Measurements from ENCODE around the gene USP36. TPM values are rescaled to one million over a fixed set of nuclear protein-coding genes. Genes with fewer than 3 reads are reported as not detected.
A peak's percentile ranks its signal among the peaks of the same experiment; 100 is the strongest.

Gene USP36
- total and polyA plus RNA-seq, 4 donors = 22.2 to 61.5 (median 44.9) TPM

GRCh38 chr17:78839762-78840529 is 668 bp downstream of the USP36 start:
- ATAC-seq (ENCODE audit: insufficient read depth, low FRiP score) (peak; percentile 10), DNase-seq (peak; percentile 23 to 49 (median 29))
- H3K4me1 ChIP-seq (ENCODE audit: control insufficient read depth in 5 of 5, insufficient read depth in 5 of 5, low read length in 5 of 5) = peaks cover 0 to 22% (median 12%) of the 10 kb centered on the region in 5 donors
- H3K36me3 ChIP-seq (ENCODE audit: control insufficient read depth in 4 of 4, insufficient read depth in 4 of 4, low read length in 4 of 4) = peaks cover 16 to 26% (median 22%) of the 10 kb centered on the region in 4 donors
- H3K9me3 ChIP-seq (ENCODE audit: control insufficient read depth in 4 of 4, insufficient read depth in 3 of 4, low read length in 3 of 4) = no peaks in the 10 kb centered on the region
- peak overlapping the region; percentile 81 for H3K4me3 ChIP-seq
- H3K9ac ChIP-seq (ENCODE audit: insufficient read depth in 1 of 2, low read length in 2 of 2) = peak overlapping the region; percentile 78 to 95
- no peaks in the 10 kb centered on the region for H3K27me3 ChIP-seq (ENCODE audit: control insufficient read depth in 3 of 3, insufficient read depth in 3 of 3, low read length in 2 of 3)
- WGBS, 2 donors = 0 to 1% methylated on average over 55 to 73 of the region's 73 CpGs
- TF ChIP-seq CTCF (IDR thresholded peaks at IDR 0.05; ENCODE audit: control extremely low read depth, extremely low read depth) = no peak
- peak overlapping the region; percentile 86 to 97 for H3K27ac ChIP-seq (ENCODE audit: low read depth in 1 of 2, low read length in 1 of 2)

- ATAC-seq (ENCODE audit: insufficient read depth, low FRiP score) (no peak), DNase-seq (no peak)
- no peaks in the 10 kb centered on the region for H3K9me3 ChIP-seq (ENCODE audit: control insufficient read depth in 4 of 4, insufficient read depth in 3 of 4, low read length in 3 of 4)
- H3K9ac ChIP-seq (ENCODE audit: insufficient read depth in 1 of 2, low read length in 2 of 2) = peak overlapping the region; percentile 78 to 95
- WGBS, 2 donors = 17 to 26% methylated on average over 11 of the region's 11 CpGs
- no peaks in the 10 kb centered on the region for H3K27me3 ChIP-seq (ENCODE audit: control insufficient read depth in 3 of 3, insufficient read depth in 3 of 3, low read length in 2 of 3)
- H3K36me3 ChIP-seq (ENCODE audit: control insufficient read depth in 4 of 4, insufficient read depth in 4 of 4, low read length in 4 of 4) = peaks cover 19 to 30% (median 24%) of the 10 kb centered on the region in 4 donors
- H3K4me1 ChIP-seq (ENCODE audit: control insufficient read depth in 5 of 5, insufficient read depth in 5 of 5, low read length in 5 of 5) = peaks cover 0 to 22% (median 12%) of the 10 kb centered on the region in 5 donors
- no peak for TF ChIP-seq CTCF (IDR thresholded peaks at IDR 0.05; ENCODE audit: control extremely low read depth, extremely low read depth)
- peak overlapping the region; percentile 81 for H3K4me3 ChIP-seq
- peak overlapping the region; percentile 86 to 97 for H3K27ac ChIP-seq (ENCODE audit: low read depth in 1 of 2, low read length in 1 of 2)
These were observed 1.3 kb downstream of the USP36 start for GRCh38 chr17:78839235-78839761.

GRCh38 chr17:78838574-78839005 is 2.0 kb downstream of the USP36 start:
- no peak for TF ChIP-seq CTCF (IDR thresholded peaks at IDR 0.05; ENCODE audit: control extremely low read depth, extremely low read depth)
- 81 to 93% methylated on average over 22 of the region's 22 CpGs for WGBS, 2 donors
- Histone ChIP-seq H3K36me3 (ENCODE audit: control insufficient read depth in 4 of 4, insufficient read depth in 4 of 4, low read length in 4 of 4) (peaks cover 19 to 34% (median 25%) of the 10 kb centered on the region in 4 donors), H3K9ac (ENCODE audit: insufficient read depth in 1 of 2, low read length in 2 of 2) (peak overlapping the region in 1 of 2 donors; percentile 95), H3K4me1 (ENCODE audit: control insufficient read depth in 5 of 5, insufficient read depth in 5 of 5, low read length in 5 of 5) (peaks cover 0 to 22% (median 12%) of the 10 kb centered on the region in 5 donors), H3K27me3 (ENCODE audit: control insufficient read depth in 3 of 3, insufficient read depth in 3 of 3, low read length in 2 of 3) (no peaks in the 10 kb centered on the region), H3K27ac (ENCODE audit: low read depth in 1 of 2, low read length in 1 of 2) (no peak overlapping the region), H3K4me3 (no peak overlapping the region), H3K9me3 (ENCODE audit: control insufficient read depth in 4 of 4, insufficient read depth in 3 of 4, low read length in 3 of 4) (no peaks in the 10 kb centered on the region)
- no peak for ATAC-seq (ENCODE audit: insufficient read depth, low FRiP score)
- no peak for DNase-seq
